HG02642 (cell line): Measurements from ENCODE around the gene OLFM3.

Experiments used
- ATAC-seq: cut with Tn5 transposase; IDR thresholded peaks from one replicate; pipeline ENCODE4 v1.9.1; 2021; ENCODE audit warnings: mild to moderate bottlenecking; ENCODE audit not compliant: unreplicated experiment, poor library complexity

OLFM3 gene

DNA sequence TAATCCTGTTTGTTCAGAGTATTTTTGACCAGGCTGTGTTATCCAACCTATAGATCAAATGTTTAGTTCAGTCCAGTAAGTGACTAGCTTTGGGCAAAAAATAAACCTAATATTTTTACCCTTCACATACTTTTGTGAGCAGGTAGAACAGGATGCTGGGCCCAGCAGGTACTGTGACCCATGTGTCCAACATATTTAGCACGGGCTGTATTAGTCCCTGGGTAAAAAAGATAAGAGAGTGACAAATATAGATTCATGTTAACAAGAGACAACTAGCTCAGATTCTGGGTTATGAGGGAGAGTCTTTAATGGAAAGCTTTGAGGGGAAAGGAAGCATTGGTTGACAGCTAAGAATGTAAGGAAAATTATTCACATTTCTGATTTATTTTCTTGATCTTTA is 43.1 kb downstream of the OLFM3 start:
- ATAC-seq: no peak

DNA sequence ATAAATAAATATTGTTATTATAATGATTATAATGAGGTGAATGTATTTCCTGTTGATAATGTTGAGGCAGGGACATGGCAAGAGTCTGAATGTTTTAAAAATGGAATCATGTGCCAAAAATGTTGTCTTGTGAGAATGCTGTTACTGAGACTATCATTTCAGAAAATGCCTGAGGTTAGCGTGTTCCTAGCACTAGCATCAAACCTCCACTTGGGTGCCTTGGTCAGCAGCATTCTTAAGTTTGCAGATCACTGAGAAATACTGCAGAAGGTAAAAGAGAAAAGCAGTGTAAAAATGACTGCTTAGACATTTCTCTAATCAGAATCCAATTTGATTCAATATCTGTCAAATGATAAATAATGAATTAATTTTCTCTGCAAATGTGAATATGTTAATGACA is 50.8 kb downstream of the OLFM3 start:
- no peak for ATAC-seq

DNA sequence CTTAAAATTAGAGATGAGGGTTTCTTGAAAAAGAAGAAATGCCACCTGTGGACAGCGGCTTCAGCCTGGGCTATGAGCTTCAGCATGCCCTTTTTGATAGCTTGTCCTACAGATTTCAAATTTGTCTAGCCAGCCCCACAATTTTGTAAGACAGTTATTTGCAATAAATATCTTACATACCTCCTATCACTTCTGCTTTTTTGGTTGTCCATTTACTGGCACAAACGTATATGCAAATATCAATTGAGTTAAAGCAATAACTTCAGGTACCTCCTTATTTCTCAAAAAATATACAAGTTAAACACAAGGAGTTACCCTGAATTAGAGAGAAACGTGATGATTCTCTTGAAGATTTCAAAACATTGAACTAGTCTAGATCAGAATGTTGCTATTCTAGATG is 53.5 kb downstream of the OLFM3 start:
- no peak for ATAC-seq

DNA sequence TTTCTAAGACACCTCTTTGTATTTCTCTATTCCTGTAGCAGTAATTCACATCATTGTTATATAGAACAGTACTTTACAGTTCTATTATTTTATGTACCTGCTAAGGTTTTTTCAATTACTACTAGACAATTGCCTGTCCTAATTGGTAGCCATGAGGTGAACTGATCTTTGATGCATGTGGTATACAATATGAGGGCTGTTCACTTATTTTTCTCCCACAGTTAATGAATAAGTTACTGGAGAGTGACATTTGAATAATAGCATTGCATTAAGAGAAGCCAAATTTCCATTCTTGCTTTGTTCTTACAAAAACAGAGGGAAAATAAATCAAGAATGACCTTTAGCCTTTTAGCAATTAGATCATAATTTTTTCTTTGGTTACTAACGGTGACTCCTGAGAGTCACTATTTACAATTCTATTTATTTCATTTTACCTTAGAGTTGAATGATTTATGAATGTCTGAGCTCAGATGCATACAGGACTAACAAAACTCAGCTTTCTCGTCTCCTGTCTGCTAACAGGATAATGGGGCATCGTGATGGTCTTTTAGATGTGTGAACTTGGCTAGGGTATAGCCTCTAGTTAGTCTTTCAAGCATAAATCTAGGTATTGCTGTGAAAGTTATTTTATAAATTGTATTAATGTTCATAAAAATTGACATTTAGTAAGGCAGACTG is 54.1 kb downstream of the OLFM3 start:
- no peak for ATAC-seq

DNA sequence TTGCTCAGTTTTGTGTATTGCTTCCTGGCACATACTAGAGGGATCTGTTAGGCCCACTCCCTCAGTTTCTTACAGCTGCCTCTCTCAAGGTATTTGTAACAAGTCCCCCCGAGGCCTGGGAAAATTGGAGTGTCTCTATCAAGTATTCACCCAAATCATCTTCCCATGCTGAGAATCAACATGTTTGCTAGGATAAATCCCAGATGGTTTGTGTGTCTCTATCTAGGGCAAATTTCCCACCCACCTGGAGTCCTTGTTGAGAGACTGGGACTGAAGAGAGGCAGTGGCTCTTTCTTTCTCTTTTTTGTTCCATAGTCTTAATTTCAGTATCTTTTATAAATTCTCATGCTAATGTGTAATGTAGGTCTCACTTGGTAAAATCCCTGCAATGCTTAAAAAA is 58.0 kb downstream of the OLFM3 start:
- ATAC-seq: no peak

DNA sequence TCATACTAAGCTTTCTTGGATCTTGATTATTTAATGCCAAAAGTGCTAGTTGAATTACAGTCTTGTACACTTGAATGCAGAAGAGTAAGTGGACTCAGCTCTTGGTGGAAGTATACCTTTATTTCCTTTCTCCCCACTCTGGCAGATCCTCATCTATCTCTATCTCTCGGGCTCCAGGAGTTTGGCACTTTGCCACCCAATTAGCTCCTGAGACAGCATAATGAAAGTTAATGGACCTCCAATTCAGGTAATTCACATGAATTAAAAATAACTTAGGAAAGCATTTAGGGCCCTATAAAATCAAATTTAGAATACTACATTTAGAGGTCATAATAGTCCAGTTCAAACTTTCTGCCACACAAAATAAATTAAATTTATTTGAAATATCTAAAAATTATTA is 67.4 kb downstream of the OLFM3 start:
- no peak for ATAC-seq

DNA sequence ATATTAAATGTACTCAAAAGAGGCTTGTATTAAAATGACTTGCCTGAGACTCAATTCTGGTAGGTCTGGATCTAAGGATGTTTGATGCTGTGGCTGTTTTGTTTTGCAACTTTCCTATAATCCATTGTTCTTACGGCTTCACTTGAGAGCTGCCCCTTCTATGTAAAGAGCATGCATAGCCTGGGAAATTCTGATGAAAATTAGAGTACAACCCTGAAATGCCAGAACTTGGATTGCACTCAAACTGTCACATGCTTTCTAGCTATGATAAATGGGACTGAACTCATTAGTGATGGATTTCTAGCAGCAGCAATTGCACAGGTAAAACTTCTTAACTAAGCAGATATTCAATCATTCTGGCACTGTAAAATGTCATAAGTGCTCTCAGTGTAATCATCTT is 67.9 kb downstream of the OLFM3 start:
- ATAC-seq: no peak

DNA sequence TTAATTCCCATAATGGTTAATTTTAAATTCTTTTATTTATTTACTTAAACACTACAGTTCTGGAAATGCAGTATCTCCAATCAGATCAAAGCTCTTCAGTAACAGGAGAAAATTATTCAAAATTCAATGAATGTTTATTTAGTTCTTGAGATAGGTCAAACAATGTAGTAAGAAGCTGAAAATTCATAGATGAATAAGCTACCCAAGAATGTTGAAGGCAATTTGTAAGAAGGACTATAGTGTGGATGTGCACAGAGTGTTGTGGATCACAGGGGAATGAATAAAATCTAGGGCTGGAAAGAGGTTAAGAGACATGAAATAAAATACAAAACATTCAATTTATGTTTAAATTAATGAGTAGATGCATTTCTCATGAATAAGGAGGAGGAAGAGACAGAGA is 72.0 kb downstream of the OLFM3 start:
- ATAC-seq: no peak

DNA sequence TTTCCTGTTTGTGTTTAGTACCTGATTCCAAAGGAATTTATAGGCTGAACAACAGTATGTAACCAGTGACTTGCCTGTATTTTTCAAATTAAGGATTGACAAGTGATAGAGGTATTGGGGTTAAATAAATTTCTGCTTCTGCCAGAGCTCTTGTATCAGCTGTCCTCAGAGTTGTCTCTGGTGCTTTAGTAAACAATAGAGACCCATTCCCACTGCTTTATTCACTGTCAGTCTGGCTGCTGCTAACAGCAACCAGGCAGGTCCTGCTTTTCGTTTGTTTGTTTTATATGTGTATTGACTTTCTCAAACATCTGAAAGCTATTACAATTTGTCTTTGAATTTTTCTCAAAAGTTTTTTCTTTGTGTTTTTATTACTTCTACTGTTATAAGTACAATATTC is 76.1 kb downstream of the OLFM3 start:
- no peak for ATAC-seq

DNA sequence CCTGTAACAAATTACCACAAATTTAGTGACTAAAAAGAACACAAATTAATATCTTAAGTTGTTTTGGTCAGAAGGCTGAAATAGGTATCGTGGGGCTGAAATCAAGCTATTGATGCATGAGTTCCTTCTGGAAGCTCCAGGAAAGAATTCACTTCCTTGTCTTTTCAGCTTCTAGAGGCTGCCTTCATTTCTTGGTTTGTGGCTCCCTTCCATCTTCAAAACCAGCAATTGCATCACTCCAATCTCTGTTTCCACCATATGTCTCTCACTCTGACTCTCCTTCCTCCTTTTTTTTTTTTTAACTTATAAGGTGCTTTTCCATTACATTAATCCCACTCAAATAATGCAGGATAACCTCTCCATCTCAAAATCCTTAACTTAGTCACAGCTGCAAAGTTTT is 78.4 kb downstream of the OLFM3 start:
- no peak for ATAC-seq

DNA sequence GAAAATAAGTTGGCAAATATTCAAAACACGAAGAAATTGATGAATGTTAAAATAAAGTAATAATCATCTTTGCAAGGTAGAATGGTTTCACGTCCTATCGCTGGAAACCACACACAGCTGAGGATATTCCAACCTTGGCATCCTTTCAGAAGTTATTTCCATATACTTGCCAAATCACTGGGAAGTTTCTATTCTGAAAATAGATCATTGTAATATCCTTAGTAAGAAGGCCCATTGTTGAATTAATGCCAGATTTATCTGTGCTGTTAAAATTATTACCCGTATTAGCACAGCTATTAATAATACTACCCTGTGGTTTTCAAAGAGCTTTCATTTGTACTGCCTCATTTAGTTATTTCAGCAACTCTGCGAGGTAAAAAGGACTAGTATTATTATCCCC is 81.1 kb downstream of the OLFM3 start:
- ATAC-seq: no peak

DNA sequence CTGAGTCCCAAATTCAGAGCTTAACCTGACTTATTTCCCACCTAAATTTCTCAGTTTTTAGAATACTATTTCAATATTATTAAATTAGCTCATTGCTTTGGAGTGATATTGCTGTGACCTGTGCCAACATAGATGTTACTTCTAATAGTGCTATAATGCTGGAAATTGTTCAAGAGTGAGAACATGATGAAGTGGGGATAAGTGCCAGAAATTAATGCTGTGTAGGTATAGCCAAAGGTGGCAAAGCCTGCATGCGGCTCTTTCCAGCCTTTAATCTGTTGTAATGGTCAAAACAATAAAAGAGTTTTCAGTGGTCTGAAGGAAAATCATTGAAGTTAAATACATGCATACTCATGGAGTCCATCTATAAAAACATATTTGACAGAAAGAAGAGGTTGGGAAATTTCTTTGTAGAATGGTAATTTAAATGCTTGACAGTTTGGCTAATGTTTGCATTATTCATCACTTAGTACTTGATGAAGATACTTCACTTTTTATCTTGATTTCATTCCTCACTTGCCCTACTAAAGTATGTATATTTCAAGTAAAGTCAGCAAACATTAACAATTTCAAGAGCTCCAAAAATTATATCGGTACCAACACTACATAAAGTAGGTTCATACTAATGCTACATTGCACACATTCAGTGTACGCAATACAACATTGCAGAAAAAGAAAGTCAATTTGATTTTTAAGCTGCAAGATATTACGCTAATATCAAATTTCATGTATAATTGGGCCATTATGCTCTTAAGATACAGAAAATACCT is 82.1 kb downstream of the OLFM3 start:
- ATAC-seq: no peak

DNA sequence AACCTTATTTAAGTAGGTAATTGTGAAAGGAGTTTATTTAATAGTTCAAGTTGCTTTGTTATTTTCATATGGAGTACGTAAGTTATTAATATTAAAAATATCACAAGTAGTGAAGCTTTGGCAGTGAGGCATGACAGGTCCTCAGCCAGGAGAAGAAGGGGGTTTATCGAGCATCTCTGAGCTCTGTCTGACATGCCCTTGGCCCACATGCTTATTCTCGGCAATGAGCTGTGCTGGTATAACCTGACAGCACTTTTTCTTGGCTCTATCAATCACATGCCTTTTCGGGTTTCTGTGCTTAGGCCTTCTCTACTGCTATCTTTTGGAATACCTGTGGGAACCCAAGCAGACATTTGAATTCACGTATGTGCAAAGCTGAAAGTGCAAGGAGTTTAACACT is 84.8 kb downstream of the OLFM3 start:
- no peak for ATAC-seq

DNA sequence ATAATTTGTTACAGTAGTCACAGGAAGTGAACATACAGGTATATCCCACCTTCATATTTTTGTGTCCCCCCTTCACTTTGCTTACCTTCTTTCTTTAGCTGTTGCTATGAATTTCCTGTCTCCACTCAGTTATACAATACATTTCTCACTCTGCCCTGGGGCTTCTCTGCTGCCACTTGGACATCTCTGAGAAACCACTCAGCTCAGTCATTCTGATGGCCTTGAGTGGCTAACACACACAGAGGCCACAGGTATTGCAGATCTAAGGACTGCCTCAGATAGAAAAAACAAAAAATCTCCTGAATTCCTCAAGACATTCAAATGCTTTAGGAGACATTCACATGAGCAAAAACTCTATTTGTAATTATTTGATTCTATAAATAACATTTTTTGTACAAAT is 87.7 kb downstream of the OLFM3 start:
- no peak for ATAC-seq

DNA sequence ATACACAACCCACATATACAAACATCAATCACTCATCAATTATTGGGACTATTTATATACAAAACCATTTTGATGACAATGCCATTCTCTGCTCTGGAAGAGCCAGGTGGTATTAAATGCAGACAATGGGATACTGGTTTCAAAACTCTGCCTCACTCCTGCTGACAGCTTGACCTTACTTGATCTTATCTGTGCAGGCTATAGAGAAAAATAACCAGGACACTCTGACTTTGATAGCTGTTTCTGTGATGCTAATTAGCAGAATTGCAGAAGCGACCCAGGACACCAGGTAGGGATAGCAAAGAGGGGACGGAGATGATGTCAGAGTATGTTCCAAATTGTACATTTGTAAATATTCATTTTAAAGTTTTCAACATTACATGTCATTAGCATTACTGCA is 89.5 kb downstream of the OLFM3 start:
- ATAC-seq: no peak

DNA sequence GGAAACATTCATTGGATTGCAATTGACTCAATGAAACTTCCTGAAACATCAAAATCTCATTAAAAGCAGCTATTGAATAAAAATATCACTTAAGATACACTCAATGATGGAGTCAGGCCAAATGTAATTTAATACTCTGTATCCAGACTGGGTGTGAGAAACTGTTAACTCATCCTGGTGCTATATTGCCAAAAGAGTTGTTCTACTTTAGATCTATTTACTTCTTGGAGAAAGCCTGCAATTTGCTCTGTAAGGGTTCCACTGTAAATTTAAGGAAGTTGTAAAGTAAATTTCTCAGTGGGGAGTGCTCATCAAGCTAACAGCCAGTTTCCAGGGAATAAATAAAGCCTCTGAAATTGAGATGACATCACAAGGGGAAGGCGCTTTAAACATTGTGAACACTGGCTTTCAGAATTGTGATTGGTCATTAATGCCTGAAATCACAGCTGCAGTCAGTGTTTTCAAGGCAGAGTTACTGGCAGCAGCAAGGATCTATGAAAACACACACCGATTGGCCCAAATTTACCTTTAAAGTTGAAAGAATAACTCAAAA is 91.4 kb downstream of the OLFM3 start:
- no peak for ATAC-seq

DNA sequence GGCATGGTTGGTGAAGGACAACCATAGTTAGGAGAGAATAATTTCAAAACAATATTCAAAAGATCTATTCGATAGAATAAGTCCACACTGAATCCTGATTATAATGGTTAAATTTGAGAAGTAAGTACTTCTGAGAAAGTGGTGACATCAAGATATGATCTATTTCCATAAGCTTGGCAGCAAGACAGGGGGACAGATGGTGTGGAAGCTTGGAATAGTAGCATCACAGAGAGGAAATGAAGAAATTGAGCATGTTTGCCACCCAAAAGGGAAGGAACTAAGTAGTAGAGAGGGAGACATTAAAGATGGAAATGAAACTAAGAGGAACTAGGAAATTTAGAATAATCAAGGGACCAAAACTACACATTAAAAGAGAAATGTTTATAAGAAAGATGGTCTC is 94.5 kb downstream of the OLFM3 start:
- no peak for ATAC-seq

DNA sequence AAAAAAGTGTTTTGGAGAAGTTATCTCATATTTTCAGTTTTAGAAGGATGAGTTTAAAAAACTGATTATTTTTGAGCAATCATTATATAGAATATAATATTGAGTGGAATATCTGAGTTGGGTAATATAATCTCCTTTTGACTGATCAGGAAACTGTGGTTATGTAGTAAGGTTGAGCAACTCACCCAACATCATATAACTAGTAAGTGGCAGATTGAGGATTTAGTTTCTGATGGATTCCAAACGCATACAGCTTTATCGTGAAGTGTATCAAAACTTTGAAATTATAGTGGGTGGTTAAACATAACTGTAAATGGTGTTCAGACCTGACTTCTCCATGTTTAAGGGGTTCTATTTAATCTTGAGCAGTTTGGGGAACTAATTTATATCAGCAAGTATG is 98.6 kb downstream of the OLFM3 start:
- ATAC-seq: no peak

DNA sequence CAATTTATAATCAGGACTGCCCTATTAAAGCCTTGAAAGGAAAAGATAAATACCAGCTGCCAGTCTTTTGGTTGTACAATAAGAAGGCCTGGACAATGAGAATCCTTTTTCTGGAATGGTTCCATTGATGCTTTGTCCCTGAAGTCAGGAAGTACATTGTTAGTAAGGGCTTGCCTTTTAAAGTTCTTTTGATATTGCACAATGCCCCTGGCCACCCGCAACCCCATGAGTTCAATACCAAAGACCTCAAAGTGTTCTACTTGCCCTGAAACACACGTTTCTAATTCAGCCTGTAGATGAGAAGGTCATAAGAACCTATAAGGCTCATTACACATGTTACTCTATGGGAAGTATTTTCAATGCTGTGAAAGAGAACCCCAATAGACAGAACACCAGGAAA is 112.1 kb downstream of the OLFM3 start:
- ATAC-seq: no peak

DNA sequence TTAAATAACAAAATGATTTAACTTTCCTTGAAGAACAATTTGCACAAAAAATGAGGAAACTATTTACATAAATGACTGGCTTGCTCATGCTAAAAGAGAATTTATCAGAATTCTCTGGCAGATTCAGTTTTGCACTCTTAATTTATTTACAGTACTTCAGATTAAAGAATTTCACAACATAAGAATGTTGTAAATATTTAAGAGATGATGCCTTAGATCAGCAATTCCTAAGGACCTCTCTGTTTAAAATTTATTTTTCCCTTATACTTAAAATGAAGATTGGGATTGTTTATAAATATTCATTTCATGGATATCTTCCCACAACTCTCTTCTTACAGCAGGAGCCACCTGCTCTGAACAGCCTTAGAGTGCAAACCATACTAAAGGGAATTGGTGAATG is 120.8 kb downstream of the OLFM3 start:
- ATAC-seq: no peak

DNA sequence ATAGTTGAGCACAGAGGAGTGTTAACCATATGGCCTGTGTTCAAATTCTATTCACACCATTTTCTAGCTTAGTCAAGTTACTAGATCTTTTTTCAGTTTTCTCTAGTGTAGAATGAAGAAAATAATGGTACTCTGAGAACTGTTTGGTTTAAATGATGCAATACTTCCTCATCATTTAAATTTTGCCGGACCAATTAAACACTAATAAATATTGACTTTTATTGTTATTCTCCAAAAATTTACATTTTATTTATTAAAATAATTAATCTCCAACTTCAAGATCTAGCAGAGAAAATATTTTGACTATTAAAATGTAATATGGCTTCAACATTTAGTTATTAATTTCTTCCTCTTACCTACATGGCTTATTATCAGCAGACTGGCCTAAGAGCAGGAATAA is 123.1 kb downstream of the OLFM3 start:
- ATAC-seq: no peak

DNA sequence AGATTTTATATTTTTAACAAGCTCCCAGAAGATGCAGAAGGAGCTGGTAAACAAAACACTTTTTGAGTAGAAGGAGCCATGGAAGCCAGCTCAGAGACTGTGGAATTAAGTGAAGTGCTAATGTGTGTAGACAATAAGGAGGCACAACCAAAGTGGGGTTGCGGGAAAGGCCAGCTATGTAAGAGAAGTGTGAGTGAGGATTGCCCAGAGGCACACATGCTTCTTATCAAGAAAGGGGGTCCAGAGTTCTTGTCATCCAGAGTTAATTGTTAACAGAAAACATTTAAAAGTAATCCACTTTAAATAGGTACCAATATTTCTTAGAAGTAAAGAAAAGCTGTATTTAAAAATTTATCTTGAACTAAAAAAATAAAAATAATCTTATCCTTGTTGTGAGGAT is 136.8 kb downstream of the OLFM3 start:
- no peak for ATAC-seq
